ENCODE data around the gene VPS13C.

DNA sequence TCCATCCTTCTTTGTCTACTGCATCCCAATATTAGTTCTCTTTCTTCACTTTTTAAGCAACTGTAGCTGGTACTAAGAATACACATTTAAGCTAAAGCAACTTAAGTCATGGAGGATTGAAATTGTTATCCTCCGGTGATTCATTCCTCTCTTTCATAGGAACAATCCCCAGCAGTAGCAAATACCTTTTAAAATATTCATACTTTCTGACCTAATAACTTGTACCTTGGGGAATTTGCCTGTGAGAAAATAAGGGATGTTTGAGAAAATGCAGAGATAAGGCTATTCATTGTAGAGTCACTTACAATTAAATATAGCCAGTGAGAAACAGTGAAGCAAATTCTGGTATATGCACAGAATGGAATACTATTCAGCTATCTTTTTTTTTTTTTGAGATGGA is 66.0 kb downstream of the VPS13C start:
- TF ChIP-seq, protein P1, sequence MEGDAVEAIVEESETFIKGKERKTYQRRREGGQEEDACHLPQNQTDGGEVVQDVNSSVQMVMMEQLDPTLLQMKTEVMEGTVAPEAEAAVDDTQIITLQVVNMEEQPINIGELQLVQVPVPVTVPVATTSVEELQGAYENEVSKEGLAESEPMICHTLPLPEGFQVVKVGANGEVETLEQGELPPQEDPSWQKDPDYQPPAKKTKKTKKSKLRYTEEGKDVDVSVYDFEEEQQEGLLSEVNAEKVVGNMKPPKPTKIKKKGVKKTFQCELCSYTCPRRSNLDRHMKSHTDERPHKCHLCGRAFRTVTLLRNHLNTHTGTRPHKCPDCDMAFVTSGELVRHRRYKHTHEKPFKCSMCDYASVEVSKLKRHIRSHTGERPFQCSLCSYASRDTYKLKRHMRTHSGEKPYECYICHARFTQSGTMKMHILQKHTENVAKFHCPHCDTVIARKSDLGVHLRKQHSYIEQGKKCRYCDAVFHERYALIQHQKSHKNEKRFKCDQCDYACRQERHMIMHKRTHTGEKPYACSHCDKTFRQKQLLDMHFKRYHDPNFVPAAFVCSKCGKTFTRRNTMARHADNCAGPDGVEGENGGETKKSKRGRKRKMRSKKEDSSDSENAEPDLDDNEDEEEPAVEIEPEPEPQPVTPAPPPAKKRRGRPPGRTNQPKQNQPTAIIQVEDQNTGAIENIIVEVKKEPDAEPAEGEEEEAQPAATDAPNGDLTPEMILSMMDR (IDR thresholded peaks at IDR 0.05): no peak
- TF ChIP-seq EZH2 (IDR thresholded peaks at IDR 0.05; ENCODE audit: borderline replicate concordance, insufficient read depth, low read depth, low read length, poor library complexity, severe bottlenecking): no peak
